GM04503 (cell line): ENCODE measurements around the gene HOXB4.

Source experiments
- DNase-seq: peaks from one replicate; pipeline ENCODE4 v3.0.0-alpha.2; 2012; ENCODE audit warnings: low read depth

Gene HOXB4

GRCh38 chr17:48577946-48578615 lies at the start of gene HOXB4:
Gene HOXB4 (minus strand): TSS chr17:48578350. CDS start chr17:48578319, 31 bp downstream.
- DNase-seq = no peak

DNA sequence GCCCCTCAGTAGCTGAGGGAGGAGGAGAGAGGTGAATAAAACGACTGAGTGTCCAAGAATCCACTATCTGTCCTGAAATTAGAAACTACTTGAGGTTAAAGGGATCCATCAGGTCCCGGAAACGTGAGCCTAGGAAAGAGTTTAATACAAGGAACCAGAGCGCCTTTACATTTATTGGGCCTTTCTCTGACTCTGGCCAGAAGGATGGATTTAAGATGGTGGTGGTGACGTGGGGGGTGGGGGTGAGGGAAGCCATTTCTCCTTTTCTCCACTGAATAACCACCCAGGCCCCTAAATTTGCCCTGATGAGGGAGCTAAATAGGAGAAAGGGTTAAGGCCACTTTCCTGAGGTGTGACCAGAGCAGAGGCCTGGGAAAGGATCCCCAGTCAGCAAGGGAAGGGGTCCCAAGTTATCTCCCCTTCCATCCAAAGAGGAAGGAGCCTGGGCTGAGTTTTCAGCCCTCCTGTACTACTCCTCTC lies 49.0 kb upstream of the HOXB4 start:
- no peak for DNase-seq

- no peak for DNase-seq
Observed at GRCh38 chr17:48626245-48627117, 48.3 kb upstream of the HOXB4 start, which contains the start of gene HOXB9. Gene HOXB9 (minus strand): TSS chr17:48626358. CDS start chr17:48626269, 89 bp downstream.

GRCh38 chr17:48625495-48626244 lies 47.5 kb upstream of the HOXB4 start:
- DNase-seq = no peak

DNA sequence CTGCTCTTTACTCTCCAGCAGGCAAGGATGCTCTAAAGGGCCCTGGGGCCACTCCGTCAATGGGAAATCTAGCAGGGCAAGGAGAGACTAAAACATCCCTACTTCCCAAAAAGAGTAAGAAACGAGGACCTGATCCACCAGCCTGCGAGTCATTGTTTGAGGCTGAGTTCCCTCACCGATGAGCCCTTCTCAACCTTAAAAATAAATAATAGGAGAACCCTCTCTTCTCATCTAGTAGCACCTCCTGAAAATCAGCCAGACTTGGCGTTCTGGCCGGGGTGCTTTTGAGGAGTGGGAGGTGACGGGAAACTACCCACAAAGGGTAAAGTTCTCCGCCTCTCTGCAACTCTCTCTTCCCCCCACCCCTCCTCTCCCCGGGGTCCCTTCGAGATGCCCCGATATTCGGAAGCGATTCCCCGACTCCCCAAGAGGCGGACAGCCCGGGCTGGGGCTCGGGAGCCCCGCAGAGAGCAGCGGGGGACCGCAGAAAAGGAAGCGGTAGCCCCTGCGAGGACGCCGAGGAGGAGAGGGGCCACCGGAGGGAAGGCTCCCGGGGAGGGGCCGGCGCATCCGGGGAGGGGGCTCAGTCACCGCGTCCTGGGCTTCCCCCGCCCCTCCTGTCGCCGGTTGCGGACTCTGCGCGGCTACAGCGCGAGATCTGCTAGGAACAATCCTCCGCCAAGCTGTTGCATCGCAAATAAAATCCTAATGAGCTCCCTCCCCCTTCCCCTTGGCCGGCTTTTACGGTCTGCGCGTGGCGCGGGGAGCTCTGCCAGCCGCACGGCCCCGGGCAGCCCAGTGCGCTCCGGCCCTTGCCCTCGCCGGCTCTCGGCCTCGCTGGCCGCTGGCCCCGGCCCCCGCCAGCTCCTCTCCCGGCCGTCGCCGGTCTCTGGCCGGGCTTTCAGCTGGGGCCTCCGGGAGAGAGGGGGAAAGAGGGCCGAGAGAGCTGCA lies 46.7 kb upstream of the HOXB4 start:
- no peak for DNase-seq

GRCh38 chr17:48624118-48624517 lies 46.0 kb upstream of the HOXB4 start:
- no peak for DNase-seq

- no peak for DNase-seq
Observed at GRCh38 chr17:48623583-48623982, 45.4 kb upstream of the HOXB4 start.

DNA sequence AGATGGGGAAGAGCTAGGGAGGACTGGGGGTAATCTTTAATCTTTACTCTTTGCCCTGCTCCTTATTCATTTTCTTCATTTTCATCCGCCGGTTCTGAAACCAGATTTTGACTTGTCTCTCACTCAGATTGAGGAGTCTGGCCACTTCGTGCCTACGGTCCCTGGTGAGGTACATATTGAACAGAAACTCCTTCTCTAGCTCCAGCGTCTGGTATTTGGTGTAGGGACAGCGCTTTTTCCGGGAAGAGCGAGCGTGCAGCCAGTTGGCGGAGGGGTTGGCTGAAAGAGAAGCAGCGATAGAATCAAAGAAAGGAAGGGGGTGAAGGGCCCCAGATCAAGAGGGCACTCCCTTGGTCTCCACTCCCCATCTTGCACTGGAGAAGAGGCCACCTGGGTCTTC lies 44.7 kb upstream of the HOXB4 start:
- no peak for DNase-seq

- DNase-seq = no peak
Observed at GRCh38 chr17:48621410-48622392, 43.6 kb upstream of the HOXB4 start.

DNA sequence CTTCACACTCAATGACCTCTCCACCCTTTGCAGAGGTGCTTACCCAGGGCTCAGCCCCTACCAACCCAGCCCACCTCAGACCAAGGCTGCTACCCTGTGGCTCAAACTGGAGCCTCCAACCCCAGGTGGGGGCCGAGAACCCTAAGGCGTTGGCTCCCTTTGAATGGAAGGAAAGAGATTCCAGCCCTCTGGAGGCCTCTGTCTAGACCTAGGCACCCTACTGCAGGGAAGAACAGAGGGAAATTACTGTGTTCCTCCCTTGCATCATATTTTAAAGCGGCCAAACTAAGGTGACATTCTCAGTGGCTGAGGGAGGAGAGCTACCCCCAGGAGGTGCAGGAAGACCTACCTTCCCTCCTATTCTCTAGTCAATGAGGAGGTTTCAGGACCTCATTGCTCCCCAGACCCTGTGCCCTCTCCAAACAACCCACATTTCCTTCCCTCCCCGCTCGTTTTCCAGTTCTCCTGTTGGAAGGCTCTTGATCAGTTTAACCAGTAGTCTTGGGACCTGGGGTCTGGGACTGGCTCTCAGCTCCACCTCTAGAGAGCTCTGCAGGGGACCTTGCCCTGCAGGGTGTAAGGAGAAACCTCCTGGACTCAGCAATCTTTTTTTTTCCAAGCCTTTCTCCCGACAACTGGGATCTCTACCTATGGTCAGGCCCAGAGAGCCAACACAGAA lies 42.5 kb upstream of the HOXB4 start:
- DNase-seq = no peak

- DNase-seq = no peak
Observed at GRCh38 chr17:48619826-48620449, 41.8 kb upstream of the HOXB4 start.

DNA sequence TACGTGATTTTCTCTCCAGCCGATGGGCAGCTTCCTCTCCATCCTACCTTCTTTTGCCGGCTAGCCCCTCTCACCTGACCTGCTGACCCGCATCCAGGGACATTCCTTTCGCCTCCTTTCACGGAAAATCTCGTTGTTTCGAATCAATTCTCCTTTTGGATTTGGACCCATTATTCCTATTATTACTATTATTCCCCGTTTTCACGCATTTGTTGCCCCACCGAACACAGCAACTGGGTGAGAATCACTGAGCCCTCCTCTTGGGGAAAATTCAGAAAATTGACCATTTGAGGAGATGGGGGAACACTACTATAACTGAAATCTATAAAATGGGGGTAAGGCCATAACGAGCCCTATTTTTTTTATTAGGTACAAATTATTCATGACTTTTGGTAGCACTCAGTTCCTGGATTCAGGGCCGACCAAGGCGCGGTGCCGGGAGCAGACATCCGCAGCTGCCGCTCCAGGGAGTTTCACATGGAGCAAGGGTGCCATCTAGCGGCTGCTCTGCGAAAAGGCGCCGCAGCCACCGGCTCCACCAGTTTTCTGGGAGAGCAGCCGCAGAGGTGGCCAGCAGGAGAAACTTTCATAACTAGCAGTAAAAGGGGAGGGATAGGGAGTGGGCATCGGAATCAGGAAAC lies 40.2 kb upstream of the HOXB4 start:
- no peak for DNase-seq

GRCh38 chr17:48617471-48618255 lies 39.5 kb upstream of the HOXB4 start:
- no peak for DNase-seq

GRCh38 chr17:48616717-48617470 lies 38.7 kb upstream of the HOXB4 start:
- no peak for DNase-seq

GRCh38 chr17:48615963-48616716 lies 38.0 kb upstream of the HOXB4 start:
- DNase-seq = no peak
